IPS-18a (cell line): Measurements from ENCODE around the gene OR7G3.

Experiments used
- H3K27ac ChIP-seq: one replicate; pipeline ENCODE4 v1.5.1; 2013; ENCODE audit warnings: low read length
- H3K27me3 ChIP-seq: one replicate; pipeline ENCODE4 v1.6.1; 2013; ENCODE audit warnings: mild to moderate bottlenecking, low read length; ENCODE audit not compliant: control insufficient read depth, insufficient read depth
- H3K36me3 ChIP-seq: one replicate; pipeline ENCODE4 v1.6.1; 2013; ENCODE audit warnings: low read depth, low read length; ENCODE audit not compliant: control insufficient read depth
- H3K4me1 ChIP-seq: one replicate; pipeline ENCODE4 v1.6.1; 2013; ENCODE audit warnings: low read depth, low read length; ENCODE audit not compliant: control insufficient read depth
- H3K4me3 ChIP-seq: one replicate; pipeline ENCODE4 v1.5.1; 2013; ENCODE audit warnings: low read length
- H3K9ac ChIP-seq: one replicate; pipeline ENCODE4 v1.6.1; 2013; ENCODE audit warnings: mild to moderate bottlenecking, low read length, moderate library complexity
- H3K9me3 ChIP-seq: one replicate; pipeline ENCODE4 v1.6.1; 2013; ENCODE audit warnings: low read depth, low read length; ENCODE audit not compliant: control insufficient read depth

The OR7G3 gene

GRCh38 chr19:9126900-9127405 lies at the start of gene OR7G3:
Gene OR7G3, minus strand, starts transcription at chr19:9126950. Its CDS starts 0 bp downstream, at chr19:9126950.
- Histone ChIP-seq H3K9ac (no peak within 1 kb of the TSS), H3K4me1 (no peaks in the 10 kb centered on the region), H3K36me3 (no peaks in the 10 kb centered on the region), H3K4me3 (no peak within 1 kb of the TSS), H3K27ac (no peak within 1 kb of the TSS), H3K27me3 (no peaks in the 10 kb centered on the region), H3K9me3 (peaks cover 27% of the 10 kb centered on the region)

- no peak overlapping the region for H3K4me3 ChIP-seq
These were observed 48.6 kb upstream of the OR7G3 start for GRCh38 chr19:9175326-9175725.

GRCh38 chr19:9171393-9171991 lies 44.7 kb upstream of the OR7G3 start:
- Histone ChIP-seq H3K9me3 (peaks cover 12% of the 10 kb centered on the region), H3K27ac (no peak overlapping the region), H3K4me3 (no peak overlapping the region), H3K27me3 (no peaks in the 10 kb centered on the region), H3K36me3 (no peaks in the 10 kb centered on the region), H3K4me1 (no peaks in the 10 kb centered on the region), H3K9ac (no peak overlapping the region)

More at GRCh38 chr19:9175326-9175725, 48.6 kb upstream of the OR7G3 start:
- Histone ChIP-seq H3K27ac (no peak overlapping the region), H3K36me3 (no peaks in the 10 kb centered on the region), H3K9ac (no peak overlapping the region), H3K27me3 (no peaks in the 10 kb centered on the region), H3K9me3 (peaks cover 25% of the 10 kb centered on the region), H3K4me1 (no peaks in the 10 kb centered on the region)

GRCh38 chr19:9166846-9167245 lies 40.1 kb upstream of the OR7G3 start:
- H3K27ac ChIP-seq: no peak overlapping the region
- H3K9me3 ChIP-seq: no peaks in the 10 kb centered on the region

GRCh38 chr19:9165261-9165660 lies 38.5 kb upstream of the OR7G3 start:
- peaks cover 30% of the 10 kb centered on the region for H3K36me3 ChIP-seq
- H3K4me1 ChIP-seq: no peaks in the 10 kb centered on the region
- no peak overlapping the region for H3K9ac ChIP-seq
- no peak overlapping the region for H3K4me3 ChIP-seq
- H3K27me3 ChIP-seq: no peaks in the 10 kb centered on the region
- no peak overlapping the region for H3K27ac ChIP-seq
- no peaks in the 10 kb centered on the region for H3K9me3 ChIP-seq

More at GRCh38 chr19:9166846-9167245, 40.1 kb upstream of the OR7G3 start:
- H3K27me3 ChIP-seq: no peaks in the 10 kb centered on the region
- H3K36me3 ChIP-seq: peaks cover 14% of the 10 kb centered on the region
- H3K4me3 ChIP-seq: no peak overlapping the region
- no peak overlapping the region for H3K9ac ChIP-seq
- H3K4me1 ChIP-seq: no peaks in the 10 kb centered on the region

- Histone ChIP-seq H3K4me3 (no peak overlapping the region), H3K9me3 (no peaks in the 10 kb centered on the region), H3K27ac (no peak overlapping the region), H3K4me1 (no peaks in the 10 kb centered on the region), H3K9ac (no peak overlapping the region), H3K36me3 (peaks cover 66% of the 10 kb centered on the region), H3K27me3 (no peaks in the 10 kb centered on the region)
These were observed 34.7 kb upstream of the OR7G3 start for GRCh38 chr19:9161427-9161826.

GRCh38 chr19:9159891-9160290 lies 33.1 kb upstream of the OR7G3 start:
- Histone ChIP-seq H3K27me3 (no peaks in the 10 kb centered on the region), H3K9me3 (no peaks in the 10 kb centered on the region), H3K4me3 (no peak overlapping the region), H3K27ac (no peak overlapping the region), H3K9ac (no peak overlapping the region), H3K4me1 (no peaks in the 10 kb centered on the region), H3K36me3 (peaks cover 80% of the 10 kb centered on the region)

- no peak overlapping the region for H3K9ac ChIP-seq
- no peaks in the 10 kb centered on the region for H3K27me3 ChIP-seq
- no peaks in the 10 kb centered on the region for H3K9me3 ChIP-seq
- H3K4me3 ChIP-seq: no peak overlapping the region
- no peaks in the 10 kb centered on the region for H3K4me1 ChIP-seq
- H3K36me3 ChIP-seq: peaks cover 61% of the 10 kb centered on the region
- no peak overlapping the region for H3K27ac ChIP-seq
These were observed 29.6 kb upstream of the OR7G3 start for GRCh38 chr19:9156304-9156703.

- Histone ChIP-seq H3K9me3 (peaks cover 5% of the 10 kb centered on the region), H3K27me3 (no peaks in the 10 kb centered on the region), H3K36me3 (peaks cover 53% of the 10 kb centered on the region), H3K9ac (no peak overlapping the region), H3K4me1 (no peaks in the 10 kb centered on the region), H3K4me3 (no peak overlapping the region), H3K27ac (no peak overlapping the region)
These were observed 28.8 kb upstream of the OR7G3 start for GRCh38 chr19:9155591-9155990.

- no peak overlapping the region for H3K4me3 ChIP-seq
- no peaks in the 10 kb centered on the region for H3K4me1 ChIP-seq
- no peaks in the 10 kb centered on the region for H3K27me3 ChIP-seq
- H3K36me3 ChIP-seq: peaks cover 24% of the 10 kb centered on the region
- H3K27ac ChIP-seq: no peak overlapping the region
- no peak overlapping the region for H3K9ac ChIP-seq
- peaks cover 15% of the 10 kb centered on the region for H3K9me3 ChIP-seq
These were observed 24.6 kb upstream of the OR7G3 start for GRCh38 chr19:9151367-9151766.

- no peaks in the 10 kb centered on the region for H3K4me1 ChIP-seq
- H3K9ac ChIP-seq: no peak overlapping the region
- peaks cover 15% of the 10 kb centered on the region for H3K9me3 ChIP-seq
- H3K4me3 ChIP-seq: no peak overlapping the region
- H3K36me3 ChIP-seq: peaks cover 16% of the 10 kb centered on the region
- no peaks in the 10 kb centered on the region for H3K27me3 ChIP-seq
- no peak overlapping the region for H3K27ac ChIP-seq
These were observed 23.9 kb upstream of the OR7G3 start for GRCh38 chr19:9150650-9151049.

GRCh38 chr19:9149997-9150396 lies 23.2 kb upstream of the OR7G3 start:
- Histone ChIP-seq H3K27me3 (no peaks in the 10 kb centered on the region), H3K9ac (no peak overlapping the region), H3K27ac (no peak overlapping the region), H3K4me1 (no peaks in the 10 kb centered on the region), H3K36me3 (peaks cover 11% of the 10 kb centered on the region), H3K9me3 (peaks cover 20% of the 10 kb centered on the region), H3K4me3 (no peak overlapping the region)
